HepG2 (cell line): ENCODE data around the gene CLPTM1.
"Not testable (repeated sequence)": the region's sequence is repeated elsewhere in the genome, so short reads cannot be mapped to it uniquely, and the experiment has no call there.

Source experiments
- E2F1 ChIP-seq: sonication (generic); formaldehyde crosslinking; IDR thresholded peaks from 2 replicates; pipeline ENCODE4 v1.5.0; 2020; ENCODE audit warnings: missing genetic modification reagents
- HIVEP1 ChIP-seq: sonication (generic); formaldehyde crosslinking; IDR thresholded peaks from 2 replicates; pipeline ENCODE4 v1.4.0; 2020; ENCODE audit warnings: mild to moderate bottlenecking, missing genetic modification reagents
- MAFF ChIP-seq: IDR thresholded peaks from 2 replicates; pipeline ENCODE4 v1.6.1; 2011; ENCODE audit warnings: low read depth, low read length, improper control_type of control experiment
- MAX ChIP-seq: IDR thresholded peaks from 2 replicates; pipeline ENCODE4 v1.6.1; 2012; ENCODE audit warnings: inconsistent platforms
- MED1 ChIP-seq: sonication (generic); formaldehyde crosslinking; IDR thresholded peaks from 2 replicates; pipeline ENCODE4 v1.4.0; 2020; ENCODE audit warnings: missing genetic modification reagents
- MYC ChIP-seq: sonication (generic); formaldehyde crosslinking; IDR thresholded peaks from 2 replicates; pipeline ENCODE4 v1.9.0; 2021; ENCODE audit warnings: missing genetic modification reagents, borderline replicate concordance
- NFAT5 ChIP-seq: sonication (generic); formaldehyde crosslinking; IDR thresholded peaks from 2 replicates; pipeline ENCODE4 v1.4.0; 2020; ENCODE audit warnings: missing genetic modification reagents
- NR3C1 ChIP-seq: sonication (generic); formaldehyde crosslinking; IDR thresholded peaks from 2 replicates; pipeline ENCODE4 v1.4.0; 2020; ENCODE audit warnings: missing genetic modification reagents
- PAWR ChIP-seq: sonication (generic); formaldehyde crosslinking; IDR thresholded peaks from 2 replicates; pipeline ENCODE4 v1.4.0; 2020; ENCODE audit warnings: missing genetic modification reagents, mild to moderate bottlenecking, borderline replicate concordance
- TRIM24 ChIP-seq: sonication (generic); formaldehyde crosslinking; IDR thresholded peaks from 2 replicates; pipeline ENCODE4 v1.8.0; 2022; ENCODE audit warnings: mild to moderate bottlenecking, missing genetic modification reagents
- ZFYVE20 ChIP-seq: sonication (generic); formaldehyde crosslinking; IDR thresholded peaks from 2 replicates; pipeline ENCODE4 v1.8.0; 2023; ENCODE audit warnings: low read depth, mild to moderate bottlenecking, moderate library complexity, missing genetic modification reagents, borderline replicate concordance
- ZNF138 ChIP-seq: sonication (generic); formaldehyde crosslinking; IDR thresholded peaks from 2 replicates; pipeline ENCODE4 v1.5.0; 2020; ENCODE audit warnings: mild to moderate bottlenecking, low read depth, missing genetic modification reagents
- ZNF556 ChIP-seq: sonication (generic); formaldehyde crosslinking; IDR thresholded peaks from 2 replicates; pipeline ENCODE4 v1.4.0; 2020; ENCODE audit warnings: mild to moderate bottlenecking, missing genetic modification reagents, borderline replicate concordance
- ZNF766 ChIP-seq: sonication (generic); formaldehyde crosslinking; IDR thresholded peaks from 2 replicates; pipeline ENCODE4 v1.5.0; 2020; ENCODE audit warnings: missing genetic modification reagents, borderline replicate concordance

GRCh38 chr19:44999131-44999925, 44.1 kb downstream of the CLPTM1 start:
- not testable (repeated sequence) for TF ChIP-seq MAFF; ZNF556 (CRISPR knock-in tag); MYC; ZNF138 (CRISPR knock-in tag); ZNF766 (CRISPR knock-in tag); ZFYVE20 (CRISPR knock-in tag); NR3C1 (CRISPR knock-in tag); PAWR (CRISPR knock-in tag); HIVEP1 (CRISPR knock-in tag); MED1; E2F1 (CRISPR knock-in tag); TRIM24 (CRISPR knock-in tag); MAX; NFAT5 (CRISPR knock-in tag)
